WERI-Rb-1 (cell line): ENCODE results near the gene GNAT3.

Experiments
- DNase-seq: peaks from one replicate; pipeline ENCODE4 v3.0.0-alpha.2; 2020
- H3K27ac ChIP-seq: fragments of 250-450 bp; sonication (Bioruptor Pico); 2 replicates; pipeline ENCODE4 v1.5.1; 2020; ENCODE audit warnings: mild to moderate bottlenecking, moderate library complexity
- H3K27me3 ChIP-seq: fragments of 250-450 bp; sonication (Bioruptor Pico); 2 replicates; pipeline ENCODE4 v1.5.1; 2021; ENCODE audit warnings: mild to moderate bottlenecking, low read depth, moderate library complexity; ENCODE audit not compliant: insufficient read depth, severe bottlenecking
- H3K36me3 ChIP-seq: fragments of 250-450 bp; sonication (Bioruptor Pico); 2 replicates; pipeline ENCODE4 v1.5.1; 2020; ENCODE audit warnings: mild to moderate bottlenecking, moderate library complexity
- H3K4me3 ChIP-seq: 2 replicates; pipeline ENCODE4 v1.5.1; 2011; ENCODE audit warnings: low read depth, mild to moderate bottlenecking, control low read depth, low read length
- H3K9me3 ChIP-seq: fragments of 250-450 bp; sonication (Bioruptor Pico); 2 replicates; pipeline ENCODE4 v1.5.1; 2021; ENCODE audit warnings: mild to moderate bottlenecking, moderate library complexity; ENCODE audit not compliant: severe bottlenecking
- CTCF ChIP-seq: IDR thresholded peaks from 2 replicates; pipeline ENCODE4 v1.5.1; 2011; ENCODE audit warnings: low read depth, mild to moderate bottlenecking, control low read depth, inconsistent platforms, low read length

The GNAT3 gene

GRCh38 chr7:80449836-80450235 lies 62.0 kb downstream of the GNAT3 start:
- no peak overlapping the region for H3K4me3 ChIP-seq
- TF ChIP-seq CTCF = no peak
- no peak for DNase-seq

GRCh38 chr7:80445351-80445750 lies 66.5 kb downstream of the GNAT3 start:
- H3K4me3 ChIP-seq = no peak overlapping the region
- DNase-seq = no peak
- no peak for TF ChIP-seq CTCF
- H3K36me3 ChIP-seq = no peaks in the 10 kb centered on the region
- no peak overlapping the region for H3K27ac ChIP-seq
- no peaks in the 10 kb centered on the region for H3K27me3 ChIP-seq
- H3K9me3 ChIP-seq = no peaks in the 10 kb centered on the region

More at GRCh38 chr7:80449836-80450235, 62.0 kb downstream of the GNAT3 start:
- Histone ChIP-seq H3K27ac (no peak overlapping the region), H3K9me3 (no peaks in the 10 kb centered on the region), H3K27me3 (no peaks in the 10 kb centered on the region), H3K36me3 (no peaks in the 10 kb centered on the region)

- H3K4me3 ChIP-seq = no peak overlapping the region
- no peak for TF ChIP-seq CTCF
- H3K9me3 ChIP-seq = no peaks in the 10 kb centered on the region
- H3K36me3 ChIP-seq = no peaks in the 10 kb centered on the region
- no peaks in the 10 kb centered on the region for H3K27me3 ChIP-seq
- no peak overlapping the region for H3K27ac ChIP-seq
- DNase-seq = no peak
Observed at GRCh38 chr7:80444811-80445210, 67.1 kb downstream of the GNAT3 start.

- no peak overlapping the region for H3K4me3 ChIP-seq
- no peak overlapping the region for H3K27ac ChIP-seq
- TF ChIP-seq CTCF = no peak
- H3K36me3 ChIP-seq = no peaks in the 10 kb centered on the region
- DNase-seq = peak; percentile 8
- no peaks in the 10 kb centered on the region for H3K9me3 ChIP-seq
- no peaks in the 10 kb centered on the region for H3K27me3 ChIP-seq
Observed at GRCh38 chr7:80443325-80443724, 68.5 kb downstream of the GNAT3 start.

- Histone ChIP-seq H3K27ac (no peak overlapping the region), H3K9me3 (no peaks in the 10 kb centered on the region), H3K27me3 (no peaks in the 10 kb centered on the region), H3K4me3 (no peak overlapping the region), H3K36me3 (no peaks in the 10 kb centered on the region)
- DNase-seq = no peak
- TF ChIP-seq CTCF = no peak
Observed at GRCh38 chr7:80440883-80441282, 71.0 kb downstream of the GNAT3 start.
